IPS-20b (cell line): ENCODE measurements around the gene NTNG2.
"Not testable (repeated sequence)": the region's sequence is repeated elsewhere in the genome, so short reads cannot be mapped to it uniquely, and the experiment has no call there.

Experiments used
- H3K27ac ChIP-seq: one replicate; pipeline ENCODE4 v1.5.1; 2013; ENCODE audit warnings: low read length
- H3K27me3 ChIP-seq: 2 replicates; pipeline ENCODE4 v1.6.1; 2013; ENCODE audit warnings: mild to moderate bottlenecking, low read length, inconsistent platforms; ENCODE audit not compliant: insufficient read depth
- H3K36me3 ChIP-seq: 2 replicates; pipeline ENCODE4 v1.6.1; 2013; ENCODE audit warnings: low read depth, mild to moderate bottlenecking, inconsistent platforms, low read length, moderate library complexity; ENCODE audit not compliant: insufficient read depth
- H3K4me1 ChIP-seq: 2 replicates; pipeline ENCODE4 v1.6.1; 2013; ENCODE audit warnings: mild to moderate bottlenecking, control low read depth, inconsistent platforms, low read length, moderate library complexity; ENCODE audit not compliant: insufficient read depth
- H3K4me3 ChIP-seq: 2 replicates; pipeline ENCODE4 v1.5.1; 2013; ENCODE audit warnings: mild to moderate bottlenecking, low read length, inconsistent platforms
- H3K9ac ChIP-seq: 2 replicates; pipeline ENCODE4 v1.6.1; 2013; ENCODE audit warnings: low read depth, mild to moderate bottlenecking, inconsistent platforms, low read length, moderate library complexity
- H3K9me3 ChIP-seq: 2 replicates; pipeline ENCODE4 v1.6.1; 2013; ENCODE audit warnings: mild to moderate bottlenecking, low read depth, low read length, inconsistent platforms; ENCODE audit not compliant: insufficient read depth

Gene NTNG2

DNA sequence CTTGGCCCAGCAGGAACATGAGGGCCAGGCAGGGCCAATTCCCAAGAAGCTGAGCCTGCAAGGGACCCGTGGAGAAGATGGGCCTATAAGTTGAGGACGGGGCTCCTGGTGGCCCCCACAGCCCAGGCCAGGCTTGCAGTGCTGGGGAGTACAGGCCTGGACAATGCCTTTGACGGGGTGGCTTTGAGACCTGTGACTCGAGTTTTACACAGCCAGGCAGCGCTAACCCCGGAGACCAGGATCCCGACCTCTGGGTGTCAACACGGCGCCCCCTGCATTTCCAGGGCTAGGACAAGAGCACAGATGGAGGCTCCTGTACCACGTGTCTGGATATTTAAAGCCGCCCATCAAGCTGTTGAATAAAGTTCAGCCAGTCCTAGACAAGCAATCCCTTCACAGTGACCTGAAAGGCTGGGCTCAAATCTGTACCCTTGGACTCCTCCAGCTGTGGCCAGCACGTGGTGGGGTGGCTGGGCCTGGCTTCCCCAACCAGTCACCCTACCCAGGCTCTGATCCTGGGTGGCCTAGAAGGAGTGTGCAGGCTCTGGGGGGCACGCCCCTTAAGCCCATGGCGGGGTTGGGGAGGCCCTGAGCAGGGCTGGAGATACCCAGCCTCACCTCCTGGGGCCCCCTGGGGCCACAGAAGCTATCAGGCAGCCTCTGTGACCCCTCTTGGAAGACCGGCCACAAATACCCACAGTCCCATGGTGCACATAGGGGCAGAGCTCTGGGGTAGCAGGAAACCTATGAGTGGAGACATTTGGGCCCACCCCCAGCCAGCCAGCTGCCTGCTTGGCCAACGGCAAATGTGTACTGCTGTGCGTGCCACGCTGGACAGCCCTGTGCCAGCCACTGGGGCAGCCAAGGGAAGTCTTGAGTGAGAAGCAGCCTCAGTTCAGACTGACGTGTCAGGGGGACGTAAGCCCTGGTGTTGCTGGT, 88.7 kb downstream of the NTNG2 start:
- Histone ChIP-seq H3K4me1 (no peaks in the 10 kb centered on the region), H3K27me3 (no peaks in the 10 kb centered on the region), H3K4me3 (no peak overlapping the region), H3K36me3 (no peaks in the 10 kb centered on the region), H3K9ac (no peak overlapping the region), H3K27ac (no peak overlapping the region), H3K9me3 (peaks cover 19% of the 10 kb centered on the region)

GRCh38 chr9:132260846-132261245, 99.0 kb downstream of the NTNG2 start:
- Histone ChIP-seq H3K9ac (no peak overlapping the region), H3K4me3 (no peak overlapping the region), H3K9me3 (no peaks in the 10 kb centered on the region), H3K4me1 (no peaks in the 10 kb centered on the region), H3K27ac (no peak overlapping the region), H3K36me3 (peaks cover 33% of the 10 kb centered on the region), H3K27me3 (no peaks in the 10 kb centered on the region)

DNA sequence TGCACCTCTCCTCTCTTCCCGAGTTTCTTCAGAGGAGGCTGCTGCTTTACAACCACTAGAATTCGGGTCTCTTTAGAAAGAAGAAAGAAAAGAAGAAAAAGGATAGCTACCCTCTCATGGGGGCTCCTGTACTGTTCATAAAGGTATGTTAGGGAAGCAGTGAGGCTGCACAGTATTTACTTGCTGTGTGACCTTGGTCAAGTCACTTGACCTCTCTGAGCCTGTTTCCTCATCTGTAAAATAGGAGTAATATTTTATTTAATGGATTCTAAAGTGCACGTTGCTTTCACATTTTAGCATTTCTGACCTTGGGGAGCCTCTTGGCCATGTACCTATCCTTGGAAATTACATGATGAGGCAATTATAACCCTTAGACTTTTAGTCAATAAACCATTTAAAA, 104.2 kb downstream of the NTNG2 start:
- Histone ChIP-seq H3K4me1 (no peaks in the 10 kb centered on the region), H3K27me3 (no peaks in the 10 kb centered on the region), H3K36me3 (peaks cover 83% of the 10 kb centered on the region)

DNA sequence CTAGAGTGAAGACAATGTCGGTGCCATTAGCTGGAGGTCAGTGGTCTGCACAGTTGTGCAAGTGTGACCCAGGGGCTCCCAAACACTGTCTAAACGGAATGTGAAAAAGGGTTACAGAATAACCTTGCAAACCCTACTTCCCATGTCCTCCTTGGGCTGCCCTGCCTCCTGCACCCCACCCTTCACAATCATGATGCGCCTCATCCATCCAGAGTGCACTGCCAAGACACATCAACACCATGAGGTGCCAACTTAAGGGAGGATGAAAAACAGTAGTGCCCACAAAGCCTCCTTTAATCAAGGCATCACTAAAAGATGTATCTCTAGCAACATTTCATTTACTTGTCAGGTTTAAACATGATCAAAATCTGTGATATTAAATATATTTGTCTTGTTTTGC, 105.8 kb downstream of the NTNG2 start:
- no peak overlapping the region for H3K4me3 ChIP-seq
- H3K4me1 ChIP-seq = no peaks in the 10 kb centered on the region
- H3K9me3 ChIP-seq = no peaks in the 10 kb centered on the region
- H3K27ac ChIP-seq = no peak overlapping the region
- H3K36me3 ChIP-seq = peaks cover 88% of the 10 kb centered on the region
- H3K27me3 ChIP-seq = no peaks in the 10 kb centered on the region
- H3K9ac ChIP-seq = no peak overlapping the region

More for the DNA sequence above, 104.2 kb downstream of the NTNG2 start:
- H3K9me3 ChIP-seq = no peaks in the 10 kb centered on the region
- no peak overlapping the region for H3K27ac ChIP-seq
- no peak overlapping the region for H3K4me3 ChIP-seq
- H3K9ac ChIP-seq = no peak overlapping the region

GRCh38 chr9:132268725-132269352, 107.0 kb downstream of the NTNG2 start:
- Histone ChIP-seq H3K4me1 (no peaks in the 10 kb centered on the region), H3K9me3 (no peaks in the 10 kb centered on the region), H3K4me3 (no peak overlapping the region), H3K27me3 (no peaks in the 10 kb centered on the region), H3K27ac (no peak overlapping the region), H3K36me3 (peaks cover 87% of the 10 kb centered on the region), H3K9ac (no peak overlapping the region)

DNA sequence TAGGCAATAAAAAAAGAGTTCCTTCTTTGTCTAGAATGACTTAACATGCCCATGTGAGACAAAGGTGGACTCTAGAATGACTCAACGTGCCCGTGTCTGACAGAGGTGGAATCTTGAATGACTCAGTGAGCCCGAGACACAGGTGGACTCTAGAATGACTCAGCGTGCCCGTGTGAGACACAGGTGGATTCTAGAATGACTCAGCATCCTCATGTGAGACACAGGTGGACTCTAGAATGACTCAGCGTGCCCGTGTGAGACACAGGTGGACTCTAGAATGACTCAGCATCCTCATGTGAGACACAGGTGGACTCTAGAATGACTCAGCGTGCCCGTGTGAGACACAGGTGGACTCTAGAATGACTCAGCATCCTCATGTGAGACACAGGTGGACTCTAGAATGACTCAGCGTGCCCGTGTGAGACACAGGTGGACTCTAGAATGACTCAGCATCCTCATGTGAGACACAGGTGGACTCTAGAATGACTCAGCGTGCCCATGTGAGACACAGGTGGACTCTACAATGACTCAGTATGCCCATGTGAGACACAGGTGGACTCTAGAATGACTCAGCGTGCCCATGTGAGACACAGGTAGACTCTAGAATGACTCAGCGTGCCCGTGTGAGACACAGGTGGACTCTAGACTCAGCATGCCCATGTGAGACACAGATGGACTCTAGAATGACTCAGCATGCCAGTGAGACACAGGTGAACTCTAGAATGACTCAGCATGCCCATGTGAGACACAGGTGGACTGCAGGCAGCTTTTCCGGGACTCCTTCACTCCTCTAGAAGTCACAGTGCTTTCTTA, 108.1 kb downstream of the NTNG2 start:
- peaks cover 87% of the 10 kb centered on the region for H3K36me3 ChIP-seq
- not testable (repeated sequence) for H3K4me3 ChIP-seq, H3K4me1 ChIP-seq, H3K9ac ChIP-seq, H3K27me3 ChIP-seq, H3K27ac ChIP-seq, H3K9me3 ChIP-seq

GRCh38 chr9:132274861-132275260, 113.0 kb downstream of the NTNG2 start:
- Histone ChIP-seq H3K4me1 (no peaks in the 10 kb centered on the region), H3K4me3 (no peak overlapping the region), H3K27ac (no peak overlapping the region), H3K9ac (no peak overlapping the region), H3K9me3 (no peaks in the 10 kb centered on the region), H3K36me3 (peaks cover 95% of the 10 kb centered on the region), H3K27me3 (no peaks in the 10 kb centered on the region)

DNA sequence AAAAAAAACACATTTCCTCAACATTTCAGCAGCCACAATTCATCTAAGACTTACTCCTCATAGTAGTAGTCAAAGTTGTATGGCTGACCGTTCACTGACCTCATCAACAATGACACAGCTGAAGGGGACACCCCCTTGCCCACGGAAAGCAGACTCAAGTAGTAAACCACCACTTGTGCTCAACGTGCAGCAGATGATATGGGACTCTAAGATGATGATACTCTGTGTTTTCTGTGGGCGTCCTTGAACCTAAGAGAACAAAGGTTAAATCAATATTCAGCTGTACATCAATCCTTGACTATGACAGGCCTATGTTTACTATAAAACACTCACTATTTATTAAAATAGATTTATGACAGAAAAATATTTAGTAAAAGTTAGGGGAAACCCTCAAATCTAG, 121.3 kb downstream of the NTNG2 start:
- H3K27ac ChIP-seq = no peak overlapping the region
- H3K4me1 ChIP-seq = no peaks in the 10 kb centered on the region
- H3K27me3 ChIP-seq = no peaks in the 10 kb centered on the region

GRCh38 chr9:132283863-132284262, 122.0 kb downstream of the NTNG2 start:
- no peak overlapping the region for H3K27ac ChIP-seq
- no peak overlapping the region for H3K9ac ChIP-seq
- H3K4me3 ChIP-seq = no peak overlapping the region
- H3K27me3 ChIP-seq = no peaks in the 10 kb centered on the region
- no peaks in the 10 kb centered on the region for H3K9me3 ChIP-seq
- peaks cover 96% of the 10 kb centered on the region for H3K36me3 ChIP-seq
- no peaks in the 10 kb centered on the region for H3K4me1 ChIP-seq

More for the DNA sequence above, 121.3 kb downstream of the NTNG2 start:
- Histone ChIP-seq H3K9ac (no peak overlapping the region), H3K4me3 (no peak overlapping the region), H3K9me3 (no peaks in the 10 kb centered on the region), H3K36me3 (peaks cover 96% of the 10 kb centered on the region)

GRCh38 chr9:132287256-132287760, 125.5 kb downstream of the NTNG2 start:
- no peak overlapping the region for H3K27ac ChIP-seq
- no peak overlapping the region for H3K9ac ChIP-seq
- H3K36me3 ChIP-seq = peaks cover 72% of the 10 kb centered on the region
- H3K4me3 ChIP-seq = no peak overlapping the region
- H3K9me3 ChIP-seq = no peaks in the 10 kb centered on the region
- H3K4me1 ChIP-seq = no peaks in the 10 kb centered on the region
- no peaks in the 10 kb centered on the region for H3K27me3 ChIP-seq

- H3K9me3 ChIP-seq = no peaks in the 10 kb centered on the region
- H3K4me1 ChIP-seq = no peaks in the 10 kb centered on the region
- no peaks in the 10 kb centered on the region for H3K27me3 ChIP-seq
- H3K9ac ChIP-seq = no peak overlapping the region
- no peak overlapping the region for H3K27ac ChIP-seq
- peaks cover 67% of the 10 kb centered on the region for H3K36me3 ChIP-seq
- no peak overlapping the region for H3K4me3 ChIP-seq
Measured at GRCh38 chr9:132288361-132288760, 126.5 kb downstream of the NTNG2 start.
